Muscle of leg (tissue), 11 donors: ENCODE data around the gene U2AF2. TPM values are rescaled to one million over a fixed set of nuclear protein-coding genes. Genes with fewer than 3 reads are reported as not detected.

Experiments used
- DNase-seq: peaks from one replicate; pipeline ENCODE4 v3.0.0; 2013
- H3K27ac ChIP-seq: one replicate; pipeline ENCODE4 v1.5.1; 2013; ENCODE audit warnings: mild to moderate bottlenecking, low read length, control low read depth
- H3K27me3 ChIP-seq: one replicate; pipeline ENCODE4 v1.6.1; 2013; ENCODE audit warnings: low read length; ENCODE audit not compliant: control insufficient read depth, insufficient read depth
- H3K36me3 ChIP-seq: one replicate; pipeline ENCODE4 v1.6.1; 2013; ENCODE audit warnings: low read length; ENCODE audit not compliant: control insufficient read depth, insufficient read depth
- H3K4me1 ChIP-seq: one replicate; pipeline ENCODE4 v1.6.1; 2013; ENCODE audit warnings: low read length; ENCODE audit not compliant: control insufficient read depth, insufficient read depth
- H3K4me3 ChIP-seq: one replicate; pipeline ENCODE4 v1.5.1; 2013; ENCODE audit warnings: low read length, control low read depth
- H3K9me3 ChIP-seq: replicated peaks from 2 replicates; pipeline ENCODE4 v1.6.1; 2013; ENCODE audit warnings: low read depth, low read length; ENCODE audit not compliant: control insufficient read depth
- WGBS: methylation state at CpG from one replicate; pipeline ENCODE4 v1.1.5; 2013; ENCODE audit warnings: missing lambda C conversion rate; ENCODE audit not compliant: insufficient coverage; 5-methylcytosine and 5-hydroxymethylcytosine counted together
- polyA plus RNA-seq, 8 donors: library from polyadenylated mRNA; unstranded; fragments of 120-200 nt; gene quantifications; one replicate each; pipeline versions ENCODE4 v1.2.1 to v1.2.3, GENCODE V29; 2013; ENCODE audit warnings: inconsistent platforms in 1 of 8, low replicate concordance in 1 of 8; ENCODE audit not compliant: insufficient read length in 8 of 8, insufficient read depth in 1 of 8
- total RNA-seq: library from RNA; stranded (reverse); fragments of 120-200 nt; gene quantifications from one replicate; pipeline ENCODE4 v1.2.4, GENCODE V29; 2013

Gene U2AF2
- total and polyA plus RNA-seq, 9 donors, result 70.2 to 156 (median 130) TPM

- Histone ChIP-seq H3K9me3 (no peaks in the 10 kb centered on the region), H3K4me3 (no peak overlapping the region), H3K36me3 (peaks cover 68% of the 10 kb centered on the region), H3K4me1 (peaks cover 22% of the 10 kb centered on the region), H3K27ac (peak overlapping the region; percentile 76), H3K27me3 (no peaks in the 10 kb centered on the region)
- WGBS, result 43% methylated on average over 18 of the region's 27 CpGs
- DNase-seq, result peak; percentile 84
These were observed 33.8 kb downstream of the U2AF2 start for GRCh38 chr19:55688422-55689218.

- 90% methylated on average over 26 of the region's 35 CpGs for WGBS
- no peak for DNase-seq
- peak overlapping the region; percentile 76 for H3K27ac ChIP-seq
- H3K4me3 ChIP-seq, result no peak overlapping the region
- H3K4me1 ChIP-seq, result peaks cover 22% of the 10 kb centered on the region
- no peaks in the 10 kb centered on the region for H3K9me3 ChIP-seq
- H3K36me3 ChIP-seq, result peaks cover 71% of the 10 kb centered on the region
- H3K27me3 ChIP-seq, result no peaks in the 10 kb centered on the region
These were observed 34.7 kb downstream of the U2AF2 start for GRCh38 chr19:55689411-55690108.

DNA sequence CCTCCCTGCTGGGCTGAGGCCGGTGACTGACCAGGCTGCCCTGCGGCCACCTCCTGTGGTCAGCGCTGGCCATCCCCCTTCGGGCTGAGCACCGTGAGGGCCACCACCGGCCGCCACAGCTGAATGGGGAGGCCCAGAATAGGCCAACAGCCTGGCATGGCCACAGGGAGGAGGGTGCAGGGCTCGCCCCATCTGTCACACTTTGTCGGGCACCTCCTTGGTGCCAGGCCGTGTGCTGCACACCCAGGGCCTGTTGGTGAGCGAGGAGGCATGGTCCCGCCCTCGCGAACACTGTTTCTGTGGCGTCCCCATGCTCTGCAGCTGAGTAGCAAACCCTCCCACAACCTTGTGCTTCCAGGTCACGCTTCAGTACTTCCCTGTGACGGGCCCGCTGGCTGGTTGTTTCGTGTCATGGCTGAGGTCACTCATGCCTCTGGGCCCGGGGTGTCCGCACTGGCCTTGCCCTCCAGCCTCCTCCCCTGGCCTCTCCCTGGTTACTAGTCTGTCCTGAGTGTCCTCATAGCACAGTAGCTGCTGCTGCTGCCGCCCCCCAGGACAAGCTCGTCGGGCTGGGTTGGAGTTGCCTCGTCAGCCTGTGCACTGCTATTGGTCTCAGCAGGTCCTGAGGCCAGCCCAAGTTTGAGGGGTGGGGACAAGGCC lies 35.4 kb downstream of the U2AF2 start:
- Histone ChIP-seq H3K4me3 (no peak overlapping the region), H3K27ac (no peak overlapping the region), H3K9me3 (no peaks in the 10 kb centered on the region), H3K36me3 (peaks cover 73% of the 10 kb centered on the region), H3K4me1 (peaks cover 22% of the 10 kb centered on the region), H3K27me3 (no peaks in the 10 kb centered on the region)
- no peak for DNase-seq
- 91% methylated on average over 24 of the region's 25 CpGs for WGBS

GRCh38 chr19:55690769-55691545 lies 36.1 kb downstream of the U2AF2 start:
- H3K9me3 ChIP-seq, result no peaks in the 10 kb centered on the region
- H3K4me1 ChIP-seq, result peaks cover 22% of the 10 kb centered on the region
- DNase-seq, result no peak
- no peak overlapping the region for H3K4me3 ChIP-seq
- 93% methylated on average over 21 of the region's 31 CpGs for WGBS
- H3K27me3 ChIP-seq, result no peaks in the 10 kb centered on the region
- H3K36me3 ChIP-seq, result peaks cover 73% of the 10 kb centered on the region
- no peak overlapping the region for H3K27ac ChIP-seq

DNA sequence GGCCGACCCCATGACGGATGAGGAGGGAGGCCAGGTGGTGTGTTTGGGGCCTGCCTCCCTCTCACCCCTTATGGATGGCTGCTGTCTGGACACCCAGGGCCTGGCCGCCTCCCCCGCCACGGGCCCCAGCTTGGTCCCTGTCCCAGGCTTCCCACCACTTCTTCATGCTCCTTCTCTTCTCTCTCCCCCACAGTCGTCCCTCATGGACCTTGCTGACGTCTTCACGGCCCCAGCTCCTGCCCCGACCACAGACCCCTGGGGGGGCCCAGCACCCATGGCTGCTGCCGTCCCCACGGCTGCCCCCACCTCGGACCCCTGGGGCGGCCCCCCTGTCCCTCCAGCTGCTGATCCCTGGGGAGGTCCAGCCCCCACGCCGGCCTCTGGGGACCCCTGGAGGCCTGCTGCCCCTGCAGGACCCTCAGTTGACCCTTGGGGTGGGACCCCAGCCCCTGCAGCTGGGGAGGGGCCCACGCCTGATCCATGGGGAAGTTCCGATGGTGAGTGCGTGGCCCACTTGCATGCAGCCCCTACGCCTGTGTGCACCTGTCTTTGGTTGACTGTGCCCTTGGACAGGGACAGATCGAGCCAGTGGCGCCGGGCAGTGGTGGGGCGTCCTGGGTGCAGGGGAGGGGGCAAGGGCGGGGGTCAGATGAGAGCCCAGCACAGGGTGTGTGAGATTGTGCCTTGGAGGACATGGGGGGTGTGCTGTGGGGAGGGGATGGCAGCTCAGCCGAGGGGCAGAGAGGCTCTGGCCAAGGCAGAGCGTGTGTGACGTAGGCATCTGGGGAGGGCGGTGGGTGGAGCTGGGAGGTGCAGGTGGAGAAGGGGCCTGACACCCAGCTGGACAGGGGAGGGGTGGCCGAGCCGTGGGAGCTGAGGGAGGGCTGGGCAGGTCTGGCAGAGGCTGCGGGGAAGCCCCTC lies 37.0 kb downstream of the U2AF2 start:
- Histone ChIP-seq H3K4me1 (peaks cover 22% of the 10 kb centered on the region), H3K9me3 (no peaks in the 10 kb centered on the region), H3K27me3 (no peaks in the 10 kb centered on the region), H3K27ac (no peak overlapping the region), H3K4me3 (no peak overlapping the region), H3K36me3 (peaks cover 77% of the 10 kb centered on the region)
- no peak for DNase-seq
- 82% methylated on average over 28 of the region's 31 CpGs for WGBS

GRCh38 chr19:55692681-55693081 lies 37.8 kb downstream of the U2AF2 start:
- H3K27ac ChIP-seq, result no peak overlapping the region
- WGBS, result 79% methylated on average over 9 of the region's 19 CpGs
- H3K4me1 ChIP-seq, result peaks cover 18% of the 10 kb centered on the region
- no peaks in the 10 kb centered on the region for H3K9me3 ChIP-seq
- no peak overlapping the region for H3K4me3 ChIP-seq
- H3K36me3 ChIP-seq, result peaks cover 77% of the 10 kb centered on the region
- H3K27me3 ChIP-seq, result no peaks in the 10 kb centered on the region
- no peak for DNase-seq

DNA sequence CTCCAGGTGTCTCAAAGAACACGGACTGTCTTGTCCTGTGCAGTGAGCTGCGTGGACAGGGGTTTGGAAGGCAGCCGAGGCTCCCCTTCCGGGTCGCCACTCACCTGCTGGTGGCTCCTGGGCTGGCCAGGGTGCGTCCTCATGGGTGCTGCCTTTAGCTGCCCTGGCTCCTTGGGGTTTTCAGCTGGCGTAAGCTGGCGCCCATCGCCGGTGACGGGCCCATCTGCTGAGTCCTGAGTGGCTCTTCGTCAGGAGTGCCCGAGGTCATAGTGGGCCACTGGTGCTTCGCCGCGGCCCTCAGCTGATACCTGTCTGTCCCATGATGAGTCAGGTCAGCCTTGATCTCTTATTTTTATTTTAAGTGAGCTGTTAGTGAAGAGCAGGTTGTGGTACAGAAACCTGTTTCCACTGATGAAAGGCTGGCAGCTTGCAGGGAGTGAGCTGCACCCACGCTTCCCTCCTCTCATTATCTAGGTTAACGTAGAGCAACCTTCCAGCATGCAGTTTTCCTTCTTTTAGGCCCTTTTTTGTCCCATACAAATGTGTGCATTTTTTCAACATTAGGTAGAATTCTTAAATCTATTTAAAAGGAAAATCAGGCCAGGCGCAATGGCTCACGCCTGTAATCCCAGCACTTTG lies 38.6 kb downstream of the U2AF2 start:
- 94% methylated on average over 17 of the region's 20 CpGs for WGBS
- H3K4me1 ChIP-seq, result peaks cover 10% of the 10 kb centered on the region
- no peak for DNase-seq
- H3K27me3 ChIP-seq, result no peaks in the 10 kb centered on the region
- H3K9me3 ChIP-seq, result no peaks in the 10 kb centered on the region
- H3K4me3 ChIP-seq, result no peak overlapping the region
- H3K27ac ChIP-seq, result no peak overlapping the region
- peaks cover 78% of the 10 kb centered on the region for H3K36me3 ChIP-seq

DNA sequence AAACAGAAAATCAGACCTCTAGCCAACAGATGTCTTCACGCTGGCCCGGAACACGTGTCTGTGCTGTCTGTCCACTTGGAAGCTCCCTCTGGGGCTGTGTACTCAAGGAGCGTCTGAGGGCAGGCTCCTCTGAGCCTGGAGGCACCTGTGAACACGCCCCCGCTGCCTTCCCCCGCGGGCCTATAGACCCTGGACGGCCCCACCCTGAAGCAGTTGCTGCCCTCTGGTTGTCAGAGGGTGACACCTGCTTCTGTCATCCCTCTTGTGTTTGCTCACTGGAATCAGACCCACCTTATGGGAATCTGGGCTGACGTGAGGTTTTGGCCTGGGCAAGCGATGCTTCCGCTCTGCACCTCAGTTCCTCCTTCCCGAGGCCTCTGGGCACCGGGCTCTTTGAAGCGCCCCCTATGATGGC lies 39.4 kb downstream of the U2AF2 start:
- WGBS, result 80% methylated on average over 11 of the region's 15 CpGs
- Histone ChIP-seq H3K4me3 (no peak overlapping the region), H3K27ac (no peak overlapping the region), H3K36me3 (peaks cover 75% of the 10 kb centered on the region), H3K9me3 (no peaks in the 10 kb centered on the region), H3K27me3 (no peaks in the 10 kb centered on the region), H3K4me1 (peaks cover 2% of the 10 kb centered on the region)
- no peak for DNase-seq
